CD4-positive, alpha-beta T cell treated with Interleukin-10 for 1 hour (primary cell): ENCODE measurements around the gene GFRAL.
"Not testable (repeated sequence)": the region's sequence is repeated elsewhere in the genome, so short reads cannot be mapped to it uniquely, and the experiment has no call there.

Experiments used
- DNase-seq: peaks from one replicate; pipeline ENCODE4 v3.0.0-alpha.2; 2020

The GFRAL gene

GRCh38 chr6:55327169-55327568, at the start of gene GFRAL:
Gene GFRAL (plus strand): TSS chr6:55327469. CDS start chr6:55327555, 86 bp downstream.
- no peak for DNase-seq

GRCh38 chr6:55277646-55278045, 49.6 kb upstream of the GFRAL start:
- DNase-seq, result no peak

- DNase-seq, result no peak
Observed at GRCh38 chr6:55281215-55281614, 46.1 kb upstream of the GFRAL start.

GRCh38 chr6:55282115-55282514, 45.2 kb upstream of the GFRAL start:
- no peak for DNase-seq

- DNase-seq, result no peak
Observed at GRCh38 chr6:55286824-55287223, 40.4 kb upstream of the GFRAL start.

GRCh38 chr6:55290736-55291135, 36.5 kb upstream of the GFRAL start:
- DNase-seq, result no peak

GRCh38 chr6:55293116-55293515, 34.2 kb upstream of the GFRAL start:
- no peak for DNase-seq

GRCh38 chr6:55297214-55297613, 30.1 kb upstream of the GFRAL start:
- DNase-seq, result not testable (repeated sequence)

GRCh38 chr6:55299286-55299985, 27.8 kb upstream of the GFRAL start:
- no peak for DNase-seq

GRCh38 chr6:55304747-55305146, 22.5 kb upstream of the GFRAL start:
- DNase-seq, result no peak

- DNase-seq, result no peak
Observed at GRCh38 chr6:55319961-55320695, 7.1 kb upstream of the GFRAL start.

GRCh38 chr6:55320696-55321086, 6.6 kb upstream of the GFRAL start:
- no peak for DNase-seq

GRCh38 chr6:55377150-55377549, 49.9 kb downstream of the GFRAL start:
- DNase-seq, result no peak

GRCh38 chr6:55379471-55379870, 52.2 kb downstream of the GFRAL start:
- no peak for DNase-seq

GRCh38 chr6:55379895-55380294, 52.6 kb downstream of the GFRAL start:
- DNase-seq, result no peak

GRCh38 chr6:55388211-55388610, 60.9 kb downstream of the GFRAL start:
- DNase-seq, result no peak

GRCh38 chr6:55395871-55396270, 68.6 kb downstream of the GFRAL start:
- no peak for DNase-seq

GRCh38 chr6:55397986-55398385, 70.7 kb downstream of the GFRAL start:
- no peak for DNase-seq

GRCh38 chr6:55399351-55399750, 72.1 kb downstream of the GFRAL start:
- no peak for DNase-seq

- DNase-seq, result no peak
Observed at GRCh38 chr6:55405474-55406235, 78.4 kb downstream of the GFRAL start.

GRCh38 chr6:55410674-55411073, 83.4 kb downstream of the GFRAL start:
- no peak for DNase-seq

- DNase-seq, result no peak
Observed at GRCh38 chr6:55423933-55424332, 96.7 kb downstream of the GFRAL start.

- DNase-seq, result no peak
Observed at GRCh38 chr6:55433446-55434130, 106.3 kb downstream of the GFRAL start.
